CD1c-positive myeloid dendritic cell (primary cell): ENCODE results near the gene CHST14.

Experiments used
- DNase-seq: peaks from one replicate; pipeline ENCODE4 v3.0.0-alpha.2; 2016; ENCODE audit errors: extremely low spot score

The CHST14 gene

GRCh38 chr15:40489274-40490175 lies 18.7 kb downstream of the CHST14 start:
- no peak for DNase-seq

GRCh38 chr15:40493089-40493840 lies 22.5 kb downstream of the CHST14 start:
- DNase-seq: peak; percentile 54

GRCh38 chr15:40495516-40495915 lies 24.7 kb downstream of the CHST14 start:
- no peak for DNase-seq

GRCh38 chr15:40498418-40498817 lies 27.6 kb downstream of the CHST14 start:
- DNase-seq: no peak

DNA sequence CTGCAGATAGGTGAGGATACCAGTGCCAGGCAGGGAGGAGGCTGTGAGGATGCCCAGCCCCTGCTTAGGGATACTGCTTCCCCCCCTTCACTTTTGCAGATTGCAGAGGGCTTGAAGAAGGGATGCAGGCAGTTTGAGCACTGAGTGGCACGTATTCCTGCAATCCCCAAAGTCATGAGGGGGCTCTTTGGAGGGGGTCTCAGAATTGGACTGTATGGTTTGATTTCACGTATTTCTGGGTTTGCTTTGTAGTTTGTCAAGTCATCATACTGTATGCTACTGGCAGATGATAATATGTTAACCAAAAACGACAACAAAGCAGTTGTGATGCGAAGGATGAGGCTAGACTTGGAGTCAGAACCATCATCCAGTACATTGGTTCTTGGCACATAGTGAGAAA lies 28.1 kb downstream of the CHST14 start:
- DNase-seq: no peak

DNA sequence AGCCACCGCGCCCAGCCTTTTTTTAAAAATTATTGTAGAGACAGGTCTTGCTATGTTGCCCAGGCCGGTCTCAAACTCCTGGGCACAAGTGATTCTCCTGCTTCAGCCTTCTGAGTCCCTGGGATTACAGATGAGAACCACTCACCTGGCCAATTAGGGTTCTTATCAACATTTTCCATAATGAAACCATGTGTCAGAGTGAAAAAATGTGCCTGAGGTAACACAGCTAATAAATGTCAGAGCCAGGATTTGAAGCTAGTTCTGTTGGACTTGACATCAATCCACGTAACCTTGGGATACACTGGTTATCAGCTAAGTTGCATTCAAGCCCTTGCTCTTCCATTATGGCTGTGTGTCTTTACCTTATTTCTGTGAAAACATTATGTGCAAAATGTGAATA lies 29.1 kb downstream of the CHST14 start:
- no peak for DNase-seq

GRCh38 chr15:40500568-40501330 lies 30.0 kb downstream of the CHST14 start:
- DNase-seq: no peak

- no peak for DNase-seq
These were observed 30.7 kb downstream of the CHST14 start for GRCh38 chr15:40501487-40501886.

DNA sequence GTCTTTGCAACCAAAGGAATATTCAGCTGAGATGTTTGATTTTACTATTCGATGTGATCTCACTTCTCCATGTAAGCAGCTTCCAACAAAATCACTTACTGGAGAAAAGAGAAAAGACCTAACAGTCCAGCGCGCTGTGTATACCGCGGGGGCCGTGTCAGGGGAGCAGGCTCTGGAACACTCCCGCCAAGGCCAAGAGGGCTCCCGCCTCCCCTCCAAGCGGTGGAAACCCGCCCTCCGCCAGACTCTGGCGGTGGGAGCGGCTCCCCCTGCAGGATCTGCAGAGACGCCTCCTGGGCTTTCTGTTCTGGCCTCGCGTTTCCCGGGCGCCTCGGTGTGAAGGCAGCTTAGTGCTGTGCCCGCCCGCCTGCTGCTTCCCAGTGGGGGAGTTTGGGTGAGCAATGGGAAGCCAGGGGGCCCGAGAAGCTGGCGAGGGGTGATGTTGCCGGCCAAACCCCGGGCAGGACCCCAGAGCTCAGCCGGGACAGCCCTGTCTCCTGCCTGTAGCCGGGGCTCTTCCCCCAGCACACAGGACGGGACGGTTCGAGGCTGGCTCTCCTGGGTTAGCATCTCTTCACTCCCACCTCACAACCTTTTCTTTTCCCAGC lies 36.3 kb downstream of the CHST14 start:
- DNase-seq: peak; percentile 66

DNA sequence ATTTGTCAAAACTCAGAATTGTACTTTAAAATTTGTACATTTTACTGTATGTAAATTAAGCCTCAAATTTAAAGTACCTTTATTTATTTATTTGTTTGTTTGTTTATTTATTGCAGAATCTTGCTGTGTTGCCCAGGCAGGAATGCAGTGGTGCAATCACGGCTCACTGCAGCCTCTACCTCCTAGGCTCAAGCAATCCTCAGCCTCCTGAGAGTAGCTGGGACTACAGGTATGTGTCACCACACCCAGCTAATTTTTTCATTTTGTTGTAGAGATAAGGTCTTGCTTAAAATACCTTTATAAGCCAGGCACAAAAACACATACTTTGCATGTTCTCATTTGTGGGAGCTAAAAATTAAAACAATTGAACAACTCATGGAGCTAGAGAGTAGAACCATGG lies 37.4 kb downstream of the CHST14 start:
- DNase-seq: no peak

DNA sequence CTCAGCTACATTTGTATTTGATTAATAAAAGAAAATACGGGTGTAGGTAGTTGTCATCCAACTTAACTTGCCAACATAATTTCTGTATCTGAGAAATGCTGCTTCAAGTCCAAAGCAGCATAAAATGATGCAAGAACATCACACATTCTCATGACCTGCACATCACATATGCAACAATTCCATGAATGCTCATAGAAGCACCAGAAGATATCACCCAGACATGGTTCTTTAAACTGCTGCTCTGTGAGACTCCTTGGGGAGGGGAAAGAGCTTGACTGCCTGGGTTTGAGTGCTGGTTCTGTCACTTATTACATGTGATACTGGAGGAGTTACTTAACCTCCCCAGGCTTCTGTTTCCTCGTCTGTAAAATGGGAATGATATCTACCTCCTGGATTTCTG lies 39.4 kb downstream of the CHST14 start:
- DNase-seq: no peak

DNA sequence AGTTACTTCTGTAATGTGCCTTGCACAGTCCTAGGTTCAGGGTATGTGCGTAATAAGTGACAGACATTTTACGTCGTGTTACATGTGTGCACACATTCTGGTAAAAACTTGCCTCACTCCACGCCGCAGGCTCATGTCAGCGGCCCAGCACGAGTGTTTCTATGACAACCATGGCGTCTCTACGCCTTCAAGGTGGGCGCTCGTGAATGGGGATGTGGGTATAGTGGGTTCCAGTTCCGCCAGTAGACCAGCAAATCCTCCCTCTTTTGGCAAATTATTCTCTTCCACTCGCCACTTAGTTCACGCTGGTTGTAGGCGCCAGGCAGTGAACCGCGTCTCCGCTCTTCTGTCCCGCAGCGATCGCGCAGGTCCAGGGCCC lies 40.3 kb downstream of the CHST14 start:
- DNase-seq: peak; percentile 81

DNA sequence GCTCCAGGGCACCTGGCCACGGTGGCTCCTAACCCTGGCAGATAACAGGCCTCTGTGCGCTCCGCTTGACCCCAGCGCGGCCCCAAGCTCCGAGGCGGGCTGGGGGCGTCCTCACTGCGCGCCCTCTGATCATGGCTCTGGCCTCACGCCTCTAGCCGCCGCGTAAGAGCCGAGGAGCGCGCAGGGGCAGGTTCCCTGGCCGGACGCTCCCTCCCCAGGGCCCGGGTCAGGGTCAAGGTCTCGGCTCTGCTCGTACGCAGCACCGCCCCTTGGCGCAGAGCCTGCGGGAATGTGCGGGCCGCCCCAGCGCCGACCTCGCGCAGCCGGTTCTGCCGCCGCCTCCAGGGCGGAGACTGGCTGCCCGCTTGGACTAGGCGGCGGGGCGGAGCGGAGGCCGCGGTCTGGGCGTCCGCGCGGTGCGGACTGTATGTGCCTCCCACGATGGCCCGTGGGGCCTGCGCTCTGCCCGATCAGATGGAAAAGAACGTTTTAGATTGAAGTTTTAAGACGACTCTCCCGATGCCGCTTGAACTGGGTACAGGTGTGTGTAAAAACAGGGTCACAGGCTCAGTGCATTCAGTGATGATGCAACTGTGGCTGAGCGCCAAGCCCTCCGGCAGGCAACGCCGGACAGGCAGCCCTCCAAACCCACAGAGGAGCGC lies 40.8 kb downstream of the CHST14 start:
- DNase-seq: peak; percentile 56

- no peak for DNase-seq
These were observed 41.7 kb downstream of the CHST14 start for GRCh38 chr15:40512440-40512839.

DNA sequence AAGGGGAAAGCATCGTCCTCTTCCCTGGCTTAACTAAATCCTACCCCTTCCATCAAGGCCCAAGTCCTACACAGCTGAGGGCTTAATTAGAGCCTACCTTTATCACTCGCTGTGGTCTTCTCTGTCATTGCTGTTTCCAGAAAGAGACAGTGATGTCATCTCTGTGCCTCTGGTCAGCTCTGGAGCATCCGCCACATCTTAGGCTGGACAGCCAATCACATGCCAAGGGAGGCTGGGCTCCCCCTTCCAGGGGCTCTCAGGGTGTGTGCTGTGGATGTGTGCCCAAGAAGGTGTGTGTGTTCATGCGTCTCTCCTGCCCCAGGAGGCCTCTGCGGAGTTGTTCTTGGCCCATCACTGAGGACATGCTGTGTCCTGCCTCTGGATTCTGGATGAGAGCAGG lies 42.8 kb downstream of the CHST14 start:
- DNase-seq: no peak

DNA sequence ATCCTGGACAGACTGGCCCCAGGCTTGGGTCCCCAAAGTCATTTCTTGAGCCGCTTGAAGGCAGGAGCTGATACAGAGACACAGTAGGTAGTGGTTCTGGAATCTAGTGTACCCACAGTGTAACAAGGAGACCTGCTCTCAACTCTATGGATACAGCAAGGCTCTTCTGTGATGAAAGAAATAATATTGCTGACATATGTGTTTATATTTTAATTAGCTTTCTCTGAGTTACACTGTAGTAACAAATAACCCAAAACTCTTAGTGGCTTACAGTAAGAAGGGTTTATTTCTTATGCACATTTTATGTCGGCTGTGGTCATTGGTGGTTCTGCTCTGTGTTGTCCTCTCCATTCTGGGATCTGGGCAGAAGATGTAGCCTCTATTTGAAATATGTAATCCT lies 45.5 kb downstream of the CHST14 start:
- DNase-seq: no peak
